GM19193 (cell line): Measurements from ENCODE around the gene RFX4.

Experiments used
- POLR2A ChIP-seq: IDR thresholded peaks from 4 replicates; pipeline ENCODE4 v1.6.1; 2011; ENCODE audit not compliant: insufficient read depth, insufficient read length; ENCODE audit errors: extremely low read depth

Gene RFX4

GRCh38 chr12:106747973-106748436 lies 165.2 kb downstream of the RFX4 start:
- no peak for TF ChIP-seq POLR2A

GRCh38 chr12:106750524-106750923 lies 167.7 kb downstream of the RFX4 start:
- TF ChIP-seq POLR2A, result no peak

- no peak for TF ChIP-seq POLR2A
Measured at GRCh38 chr12:106753526-106753925, 170.7 kb downstream of the RFX4 start.

DNA sequence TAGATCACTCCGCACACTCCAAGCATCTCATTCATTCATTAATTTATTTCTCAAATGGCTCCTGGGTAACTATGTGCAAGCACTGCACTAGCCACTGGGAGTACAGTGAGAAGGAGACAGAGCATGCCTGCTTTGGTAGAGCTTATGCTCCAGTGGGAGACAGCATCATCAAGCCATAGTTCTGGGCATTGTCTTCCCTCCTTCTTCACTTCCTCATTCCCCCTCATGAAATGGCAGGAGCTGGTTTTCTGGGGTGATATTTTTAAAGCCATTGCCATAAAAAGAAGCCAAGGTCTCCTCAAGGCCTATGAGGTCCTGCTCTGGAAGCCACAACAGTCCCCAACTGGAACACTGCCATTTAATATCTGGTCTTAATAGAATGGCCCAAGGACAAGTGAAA lies 171.5 kb downstream of the RFX4 start:
- TF ChIP-seq POLR2A, result no peak

GRCh38 chr12:106757623-106758348 lies 175.0 kb downstream of the RFX4 start:
- TF ChIP-seq POLR2A, result no peak

GRCh38 chr12:106758349-106759110 lies 175.7 kb downstream of the RFX4 start:
- no peak for TF ChIP-seq POLR2A

DNA sequence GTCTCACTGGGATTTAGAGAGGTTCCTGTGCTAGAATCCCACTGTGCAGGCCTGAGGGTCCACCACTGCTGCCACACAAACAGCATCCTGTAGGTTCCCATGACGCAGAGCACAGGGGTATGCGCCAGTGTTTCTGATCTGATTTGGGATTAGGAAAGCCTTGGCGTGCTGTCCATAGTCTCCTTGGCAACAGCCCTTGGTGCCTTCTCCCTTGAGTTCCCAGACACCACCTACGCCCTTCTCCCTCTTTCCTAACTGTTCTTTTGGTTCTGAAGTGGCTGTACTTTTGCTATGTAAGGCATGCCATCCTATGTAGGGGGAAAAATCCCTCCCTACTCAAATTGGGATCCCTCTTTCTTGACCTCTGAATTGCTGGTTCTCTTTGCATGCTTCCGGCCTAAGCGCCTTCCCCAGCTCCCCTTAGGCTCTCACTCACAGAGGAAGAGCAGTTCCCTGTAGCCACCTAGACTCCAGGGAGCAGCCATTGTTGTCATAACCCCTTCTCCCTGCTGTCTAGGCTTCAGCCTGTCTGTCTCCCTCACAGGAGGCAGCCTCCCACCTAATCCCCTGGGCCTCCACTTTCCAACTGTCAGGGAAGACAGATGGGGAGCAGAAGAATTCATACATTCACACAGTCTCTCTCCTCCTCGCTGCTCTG lies 176.9 kb downstream of the RFX4 start:
- TF ChIP-seq POLR2A, result no peak

GRCh38 chr12:106760184-106760531 lies 177.4 kb downstream of the RFX4 start:
- peak; percentile 75 for TF ChIP-seq POLR2A

DNA sequence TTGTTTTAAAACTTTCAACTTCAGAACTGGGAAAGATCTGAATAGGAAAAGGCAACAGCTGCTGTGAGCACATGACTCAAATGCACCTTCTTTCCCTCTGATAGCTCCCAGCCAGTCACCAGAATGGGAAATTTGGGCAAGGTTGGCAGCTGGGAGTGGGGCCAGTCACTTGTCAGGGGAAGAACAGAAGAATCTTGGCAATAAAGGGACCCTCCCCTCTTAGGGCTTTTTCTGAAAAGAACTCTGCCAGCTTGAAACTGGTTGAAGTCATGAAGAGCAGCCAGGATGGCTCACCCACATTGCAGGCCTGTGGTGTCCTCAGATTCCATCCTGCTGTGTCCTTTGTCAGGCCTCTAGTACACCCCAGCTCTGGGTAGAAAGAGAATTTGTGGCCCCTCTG lies 181.4 kb downstream of the RFX4 start:
- no peak for TF ChIP-seq POLR2A

- no peak for TF ChIP-seq POLR2A
Measured at GRCh38 chr12:106764738-106765137, 181.9 kb downstream of the RFX4 start.

- no peak for TF ChIP-seq POLR2A
Measured at GRCh38 chr12:106766393-106766826, 183.6 kb downstream of the RFX4 start.

DNA sequence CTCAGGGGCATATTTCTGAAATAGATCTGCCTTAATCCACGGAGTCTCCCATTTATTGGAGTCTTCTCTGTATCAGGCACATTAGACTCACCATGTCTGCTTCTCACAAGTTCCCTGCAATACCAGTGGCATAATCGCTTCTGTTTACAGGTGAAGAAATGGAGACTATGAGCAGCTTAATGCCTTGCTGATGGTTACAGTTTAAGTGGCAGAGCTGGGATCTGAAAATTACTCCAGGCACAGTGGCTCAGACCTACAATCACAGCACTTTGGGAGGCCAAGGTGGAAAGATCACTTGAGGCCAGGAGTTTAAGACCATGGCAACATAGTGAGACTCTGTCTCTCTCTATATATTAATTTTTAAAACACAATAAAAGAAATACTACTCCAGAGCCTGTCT lies 184.4 kb downstream of the RFX4 start:
- no peak for TF ChIP-seq POLR2A

DNA sequence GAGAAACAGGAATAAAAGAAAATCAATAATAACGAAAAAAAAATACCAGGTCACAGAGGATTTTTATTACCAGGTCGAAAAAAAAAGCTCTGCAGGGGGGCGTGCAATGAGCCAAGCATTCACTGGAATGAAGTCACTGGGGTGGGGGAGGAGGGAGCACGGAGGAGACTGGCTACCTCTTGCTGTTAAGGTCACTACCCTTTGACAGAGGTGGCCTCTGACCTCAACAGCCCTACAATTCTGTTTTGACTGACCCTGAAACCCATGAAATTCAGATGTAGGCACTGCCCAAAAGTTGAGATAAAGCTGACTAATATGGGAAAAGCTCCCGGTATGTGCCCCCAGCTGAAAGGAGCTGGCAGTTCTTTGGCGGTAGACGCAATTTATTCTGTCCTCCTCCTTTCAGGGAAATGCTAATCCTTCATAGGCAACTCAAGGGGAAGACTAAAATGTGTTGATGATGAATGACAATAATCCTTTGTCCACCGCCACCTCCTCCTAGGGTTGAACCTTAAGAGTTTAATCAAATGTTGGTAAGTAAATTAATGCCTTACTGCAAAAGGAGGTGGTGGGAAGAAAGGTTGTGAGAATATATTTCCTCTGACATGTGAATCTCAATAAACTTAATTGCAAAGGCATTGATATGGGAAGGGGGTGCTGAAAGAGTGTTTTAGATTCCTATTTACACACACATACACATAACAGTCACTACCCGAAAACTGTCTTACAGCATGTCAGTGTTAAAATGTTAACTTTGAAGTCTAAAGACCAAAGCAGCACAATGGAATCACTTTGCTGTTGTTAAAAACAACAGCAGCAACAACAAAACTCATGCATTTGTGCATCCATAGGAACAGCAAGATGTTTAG lies 185.4 kb downstream of the RFX4 start:
- TF ChIP-seq POLR2A, result no peak

DNA sequence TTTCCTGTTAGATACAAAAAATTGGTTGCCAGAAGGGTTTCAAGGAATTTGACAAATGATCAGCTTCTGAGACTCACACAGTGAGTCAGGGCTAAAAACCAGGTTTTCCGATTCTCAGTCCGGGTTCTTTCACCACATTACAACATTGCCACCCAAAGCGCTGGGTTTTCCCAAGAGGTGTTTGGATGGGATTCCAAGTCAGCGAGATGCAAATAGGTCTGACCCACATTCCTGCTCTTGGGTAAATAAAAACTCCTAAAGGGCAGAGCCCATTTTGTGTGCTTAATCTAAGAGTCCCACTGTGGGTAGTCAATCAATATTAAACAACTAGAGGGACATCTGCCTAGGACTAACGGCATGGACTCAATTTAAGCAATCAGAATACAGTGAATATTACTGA lies 186.3 kb downstream of the RFX4 start:
- TF ChIP-seq POLR2A, result no peak

DNA sequence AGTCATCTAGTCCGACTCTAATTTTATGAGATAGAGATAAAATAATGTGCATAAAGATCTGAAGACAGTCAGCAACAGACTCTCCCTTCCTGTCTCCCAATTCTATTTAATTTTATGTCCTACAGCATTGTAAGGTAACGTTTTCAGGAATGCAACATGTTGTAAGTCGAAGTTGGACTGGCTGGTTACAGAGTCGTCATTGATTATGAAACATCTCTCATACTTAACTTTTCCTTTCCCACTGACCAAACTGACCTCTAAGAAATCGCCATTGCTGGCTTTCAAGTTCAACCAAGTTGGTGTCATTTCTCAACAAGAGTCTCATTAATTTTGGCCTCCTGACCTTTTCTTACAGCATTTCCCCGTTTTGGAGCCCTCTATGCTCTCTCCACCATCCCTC lies 186.7 kb downstream of the RFX4 start:
- TF ChIP-seq POLR2A, result no peak
